Activated T-helper 2 cell treated with anti-CD3 and anti-CD28 coated beads, Interferon-gamma antibody, Interleukin-2, Interleukin-4, amounts not matched to agents 10 μg/mL and 5 μg/mL and 100 μg/mL, durations not matched to agents 14 hours and 24 hours and 36 hours (primary cell): Measurements from ENCODE around the gene SHBG. TPM values are rescaled to one million over a fixed set of nuclear protein-coding genes. Genes with fewer than 3 reads are reported as not detected.

Experiments
- DNase-seq: peaks from one replicate; pipeline ENCODE4 v3.0.0; 2021; ENCODE audit warnings: low spot score
- H3K27ac Mint-ChIP-seq: one replicate; pipeline ENCODE4 v1.8.0; 2021; ENCODE audit warnings: mixed read lengths
- H3K27me3 Mint-ChIP-seq: one replicate; pipeline ENCODE4 v1.8.0; 2021; ENCODE audit warnings: low read depth, mixed read lengths
- H3K36me3 Mint-ChIP-seq: one replicate; pipeline ENCODE4 v1.8.0; 2021; ENCODE audit warnings: low read depth, mixed read lengths
- H3K4me1 Mint-ChIP-seq: one replicate; pipeline ENCODE4 v1.8.0; 2021; ENCODE audit warnings: low read depth, mixed read lengths
- H3K4me3 Mint-ChIP-seq: one replicate; pipeline ENCODE4 v1.8.0; 2021; ENCODE audit warnings: low read depth, mild to moderate bottlenecking, moderate library complexity, mixed read lengths
- H3K9me3 Mint-ChIP-seq: one replicate; pipeline ENCODE4 v1.8.0; 2021; ENCODE audit warnings: mixed read lengths
- intact Hi-C: fragments of 100-400 bp; cut with micrococcal nuclease; formaldehyde crosslinking; loops from one replicate; pipeline ENCODE4 v1.15.1; 2023
- total RNA-seq: library from RNA; stranded (reverse); gene quantifications from 2 replicates; pipeline ENCODE4 v1.2.3, GENCODE V29; 2022

SHBG gene
- 0.46 TPM in 1 of 2 replicates, not detected in the other for total RNA-seq

- Mint-ChIP-seq H3K4me3 (no peak within 1 kb of the TSS), H3K27me3 (no peaks in the 10 kb centered on the region), H3K9me3 (no peaks in the 10 kb centered on the region), H3K4me1 (peaks cover 17% of the 10 kb centered on the region), H3K27ac (no peak within 1 kb of the TSS), H3K36me3 (peaks cover 6% of the 10 kb centered on the region)
- intact Hi-C loops, result no loop called here
- no peak for DNase-seq
These were observed at the start of gene SHBG for GRCh38 chr17:7629939-7630571. SHBG (plus strand) TSS chr17:7630135; CDS start chr17:7630173, 38 bp downstream.

- no peaks in the 10 kb centered on the region for H3K27me3 Mint-ChIP-seq
- H3K4me3 Mint-ChIP-seq, result peak overlapping the region; percentile 18
- intact Hi-C loops, result no loop called here
- peaks cover 67% of the 10 kb centered on the region for H3K4me1 Mint-ChIP-seq
- H3K9me3 Mint-ChIP-seq, result no peaks in the 10 kb centered on the region
- H3K27ac Mint-ChIP-seq, result peak overlapping the region; percentile 82
- peaks cover 80% of the 10 kb centered on the region for H3K36me3 Mint-ChIP-seq
- DNase-seq, result no peak
These were observed 49.0 kb upstream of the SHBG start for GRCh38 chr17:7580604-7581575.

DNA sequence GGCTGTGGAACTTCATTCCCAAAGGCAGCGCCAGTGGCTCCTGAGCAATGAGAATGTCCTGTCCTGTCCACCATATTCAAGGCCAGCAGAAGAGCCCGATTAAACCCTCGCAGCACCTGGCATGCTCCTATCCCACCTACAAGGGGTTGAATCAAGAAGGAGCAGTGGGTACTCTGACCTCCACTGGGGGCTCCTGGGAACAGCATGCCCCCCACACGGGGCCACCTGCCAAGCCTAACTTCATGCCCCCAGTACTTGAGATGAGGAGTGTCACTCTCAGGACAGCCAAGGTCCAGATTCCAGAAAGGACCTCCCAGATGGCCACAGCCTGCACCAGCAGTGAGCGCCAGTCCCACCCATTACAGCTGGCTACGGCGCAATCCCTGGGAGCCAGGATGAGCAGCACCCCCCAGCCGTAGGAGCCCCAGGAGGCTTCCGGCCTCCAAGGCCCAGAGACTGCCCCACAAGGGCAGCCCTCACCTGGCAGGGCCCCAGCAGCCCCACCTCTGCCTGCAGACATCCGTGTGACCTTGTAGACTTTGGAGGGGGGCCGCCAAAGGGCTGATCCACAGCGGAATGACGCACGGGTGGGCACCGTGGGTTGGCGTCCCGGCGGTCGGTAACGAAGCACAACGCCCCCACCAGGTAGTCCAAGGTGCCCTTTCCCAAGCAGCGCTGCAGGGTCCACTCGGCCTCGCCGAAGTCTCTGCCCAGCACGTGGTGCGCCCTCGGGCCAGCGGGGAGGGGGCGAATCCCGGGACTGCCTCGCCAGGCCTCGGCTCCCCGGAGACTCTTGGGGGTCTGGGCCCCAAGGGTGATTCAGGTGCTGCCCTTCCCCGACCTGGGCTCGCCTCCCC lies 47.3 kb upstream of the SHBG start:
- peak overlapping the region; percentile 95 for H3K4me3 Mint-ChIP-seq
- H3K9me3 Mint-ChIP-seq, result no peaks in the 10 kb centered on the region
- H3K27ac Mint-ChIP-seq, result peak overlapping the region; percentile 79
- peaks cover 77% of the 10 kb centered on the region for H3K36me3 Mint-ChIP-seq
- no peak for DNase-seq
- intact Hi-C loops, result loop anchor here (1.0 to 2.0 kb wide), 2 partner anchors 10 to 32 kb away; partner anchors contain the start of gene FXR2
- H3K27me3 Mint-ChIP-seq, result no peaks in the 10 kb centered on the region
- peaks cover 51% of the 10 kb centered on the region for H3K4me1 Mint-ChIP-seq

DNA sequence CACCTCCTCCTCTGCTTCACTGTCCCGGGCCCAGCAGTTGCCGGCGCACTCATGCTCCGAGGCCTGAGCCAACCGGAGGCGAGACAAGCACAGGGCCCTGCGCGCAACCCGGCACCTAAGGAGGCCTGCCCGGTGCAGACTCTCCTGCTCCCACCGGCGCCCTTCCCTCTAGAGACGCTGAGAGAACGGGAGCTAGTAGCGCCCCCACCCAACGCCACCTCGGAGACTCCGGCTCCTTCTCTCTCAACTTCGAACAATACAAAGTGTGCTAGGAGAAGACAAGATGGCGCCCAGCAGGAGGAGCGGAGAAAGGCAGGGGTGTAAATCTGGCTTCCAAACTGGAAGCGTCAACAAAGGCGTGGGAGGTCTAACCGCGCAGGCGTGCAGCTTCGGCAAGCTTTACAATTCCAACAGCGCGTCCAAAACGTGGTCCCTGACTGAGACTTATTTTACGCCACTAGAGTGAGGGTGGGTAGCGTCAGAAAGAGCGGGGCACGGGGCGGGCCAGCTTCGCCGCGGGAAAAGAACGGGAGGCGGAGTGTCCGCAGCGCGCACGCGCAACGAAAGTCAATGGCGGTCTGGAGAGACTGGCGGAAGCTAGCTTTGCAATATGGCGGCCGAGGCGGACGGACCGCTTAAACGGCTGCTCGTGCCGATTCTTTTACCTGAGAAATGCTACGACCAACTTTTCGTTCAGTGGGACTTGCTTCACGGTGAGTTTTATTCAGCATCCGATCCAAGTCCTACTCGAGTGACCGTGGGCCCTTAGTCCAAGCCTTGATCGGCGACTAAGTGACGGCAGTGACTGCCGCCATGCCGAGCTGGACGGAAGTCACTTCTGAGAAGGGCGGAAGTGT lies 46.5 kb upstream of the SHBG start, which contains the start of gene MPDU1:
Gene MPDU1 (plus strand): TSS at position 600 of the 857 bp plus-strand sequence. CDS start 11 bp downstream, at position 611.
- Mint-ChIP-seq H3K27me3 (no peaks in the 10 kb centered on the region), H3K4me1 (peaks cover 43% of the 10 kb centered on the region), H3K27ac (peak within 1 kb of the TSS; percentile 100), H3K4me3 (peak within 1 kb of the TSS; percentile 95), H3K36me3 (peaks cover 76% of the 10 kb centered on the region), H3K9me3 (no peaks in the 10 kb centered on the region)
- intact Hi-C loops, result loop anchor here (1.0 to 2.0 kb wide), 3 partner anchors 11 to 31 kb away; partner anchors contain the start of genes FXR2 and SENP3
- DNase-seq, result peak; percentile 97

DNA sequence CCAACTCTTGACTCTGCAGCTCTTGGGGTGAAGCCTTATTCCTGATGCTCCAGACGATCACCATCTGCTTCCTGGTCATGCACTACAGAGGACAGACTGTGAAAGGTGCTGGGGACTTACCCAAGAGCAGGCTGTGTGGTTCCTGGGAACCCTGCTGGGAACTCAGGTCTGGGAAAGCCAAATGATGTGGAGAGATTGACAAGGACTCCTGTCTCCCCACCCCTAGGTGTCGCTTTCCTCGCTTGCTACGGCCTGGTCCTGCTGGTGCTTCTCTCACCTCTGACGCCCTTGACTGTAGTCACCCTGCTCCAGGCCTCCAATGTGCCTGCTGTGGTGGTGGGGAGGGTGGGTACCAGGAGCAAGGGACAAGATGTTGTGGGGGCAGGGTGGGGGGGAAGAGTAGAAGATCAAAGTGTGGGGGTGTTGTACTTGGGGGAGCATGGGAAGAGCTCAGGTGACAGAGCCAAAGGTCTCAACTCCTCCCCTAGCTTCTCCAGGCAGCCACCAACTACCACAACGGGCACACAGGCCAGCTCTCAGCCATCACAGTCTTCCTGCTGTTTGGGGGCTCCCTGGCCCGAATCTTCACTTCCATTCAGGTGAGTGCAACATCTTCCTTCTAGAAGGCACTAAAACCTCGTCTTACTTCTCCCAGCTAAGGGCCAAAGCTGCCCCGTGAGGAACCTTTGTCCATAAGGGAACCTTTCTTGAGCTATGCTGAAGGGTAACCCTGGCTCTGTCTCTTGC lies 43.1 kb upstream of the SHBG start:
- intact Hi-C loops, result no loop called here
- H3K9me3 Mint-ChIP-seq, result no peaks in the 10 kb centered on the region
- peaks cover 16% of the 10 kb centered on the region for H3K4me1 Mint-ChIP-seq
- H3K27me3 Mint-ChIP-seq, result no peaks in the 10 kb centered on the region
- no peak for DNase-seq
- H3K36me3 Mint-ChIP-seq, result peaks cover 67% of the 10 kb centered on the region
- no peak overlapping the region for H3K27ac Mint-ChIP-seq
- H3K4me3 Mint-ChIP-seq, result no peak overlapping the region

DNA sequence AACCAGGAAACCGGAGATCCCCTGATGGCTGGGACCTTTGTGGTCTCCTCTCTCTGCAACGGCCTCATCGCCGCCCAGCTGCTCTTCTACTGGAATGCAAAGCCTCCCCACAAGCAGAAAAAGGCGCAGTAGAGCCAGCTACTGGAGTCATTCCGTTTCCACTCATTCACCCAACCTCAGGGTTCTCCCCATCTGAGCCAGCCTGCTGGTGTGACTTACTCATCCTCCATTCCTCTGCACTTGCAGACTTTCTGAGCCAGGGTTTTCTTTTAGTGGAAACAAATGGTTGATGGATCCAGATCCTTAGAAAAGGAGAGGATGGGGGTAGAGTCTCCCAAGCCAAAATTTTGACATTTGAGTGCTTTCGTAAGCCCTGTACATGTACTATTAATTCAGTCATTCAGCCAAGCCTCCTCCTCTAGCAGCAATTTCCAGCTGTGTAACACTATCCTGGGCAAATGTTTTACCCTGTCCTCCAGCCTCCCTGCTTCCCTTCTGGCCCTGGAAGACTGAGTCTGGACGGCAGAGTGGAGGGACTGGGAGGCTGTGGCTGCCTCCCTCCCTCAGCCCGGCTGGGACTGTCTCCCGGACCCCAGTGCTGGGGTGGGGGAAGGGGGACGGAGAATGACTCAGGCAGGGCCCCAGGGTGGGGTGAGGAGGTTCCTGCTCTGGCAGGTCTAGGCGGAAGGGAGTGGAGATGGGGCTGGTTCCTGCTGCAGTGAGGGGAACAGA lies 42.3 kb upstream of the SHBG start:
- intact Hi-C loops, result no loop called here
- H3K4me1 Mint-ChIP-seq, result peaks cover 12% of the 10 kb centered on the region
- no peaks in the 10 kb centered on the region for H3K27me3 Mint-ChIP-seq
- no peak for DNase-seq
- no peak overlapping the region for H3K4me3 Mint-ChIP-seq
- no peak overlapping the region for H3K27ac Mint-ChIP-seq
- H3K9me3 Mint-ChIP-seq, result no peaks in the 10 kb centered on the region
- peaks cover 67% of the 10 kb centered on the region for H3K36me3 Mint-ChIP-seq

GRCh38 chr17:7588553-7589203 lies 41.3 kb upstream of the SHBG start:
- no peaks in the 10 kb centered on the region for H3K27me3 Mint-ChIP-seq
- DNase-seq, result no peak
- intact Hi-C loops, result no loop called here
- H3K4me1 Mint-ChIP-seq, result peaks cover 8% of the 10 kb centered on the region
- H3K36me3 Mint-ChIP-seq, result peaks cover 71% of the 10 kb centered on the region
- H3K4me3 Mint-ChIP-seq, result no peak overlapping the region
- H3K9me3 Mint-ChIP-seq, result no peaks in the 10 kb centered on the region
- no peak overlapping the region for H3K27ac Mint-ChIP-seq

DNA sequence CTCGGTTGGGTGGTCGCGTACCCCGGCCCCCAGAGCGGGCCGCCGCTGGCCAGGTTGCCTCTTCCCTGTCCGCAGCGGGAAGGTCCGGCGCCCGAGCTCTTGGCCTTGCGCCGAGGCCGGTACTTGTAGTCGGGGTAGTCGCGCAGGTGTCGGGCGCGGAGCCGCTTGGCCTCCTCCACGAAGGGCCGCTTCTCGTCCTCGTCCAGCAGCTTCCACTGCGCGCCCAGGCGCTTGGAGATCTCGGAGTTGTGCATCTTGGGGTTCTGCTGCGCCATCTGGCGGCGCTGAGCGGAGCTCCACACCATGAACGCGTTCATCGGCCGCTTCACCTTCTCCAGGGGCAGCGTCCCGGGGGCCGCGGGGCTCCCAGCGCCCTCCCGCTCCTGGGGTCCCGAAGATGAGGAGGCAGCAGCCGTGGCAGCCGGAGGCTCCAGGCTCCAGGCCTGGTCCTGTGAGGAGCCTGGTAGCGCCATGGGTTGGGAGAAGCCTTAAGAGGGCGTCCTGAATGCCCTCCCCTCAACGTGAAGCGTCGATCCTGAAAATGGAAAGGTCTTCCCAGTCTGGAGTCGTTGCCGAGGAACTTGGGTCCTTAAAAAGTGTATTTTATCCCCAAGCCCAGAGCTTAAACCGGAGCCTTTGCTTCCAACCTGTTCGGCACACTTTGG lies 40.6 kb upstream of the SHBG start:
- Mint-ChIP-seq H3K27ac (no peak overlapping the region), H3K27me3 (no peaks in the 10 kb centered on the region), H3K4me3 (no peak overlapping the region), H3K9me3 (no peaks in the 10 kb centered on the region), H3K4me1 (peaks cover 8% of the 10 kb centered on the region), H3K36me3 (peaks cover 76% of the 10 kb centered on the region)
- peak; percentile 52 for DNase-seq
- intact Hi-C loops, result no loop called here

GRCh38 chr17:7589891-7590691 lies 39.8 kb upstream of the SHBG start, which contains the start of gene SOX15:
SOX15 (minus strand) TSS chr17:7590094; CDS start chr17:7589676, 418 bp downstream.
- Mint-ChIP-seq H3K36me3 (peaks cover 75% of the 10 kb centered on the region), H3K4me3 (no peak within 1 kb of the TSS), H3K27me3 (no peaks in the 10 kb centered on the region), H3K27ac (peak within 1 kb of the TSS; percentile 43), H3K9me3 (no peaks in the 10 kb centered on the region), H3K4me1 (peaks cover 5% of the 10 kb centered on the region)
- intact Hi-C loops, result no loop called here
- DNase-seq, result no peak
